Measurements from ENCODE around the gene GOLGA6D.
"Not testable (repeated sequence)": the region's sequence is repeated elsewhere in the genome, so short reads cannot be mapped to it uniquely, and the experiment has no call there.

Gene GOLGA6D

DNA sequence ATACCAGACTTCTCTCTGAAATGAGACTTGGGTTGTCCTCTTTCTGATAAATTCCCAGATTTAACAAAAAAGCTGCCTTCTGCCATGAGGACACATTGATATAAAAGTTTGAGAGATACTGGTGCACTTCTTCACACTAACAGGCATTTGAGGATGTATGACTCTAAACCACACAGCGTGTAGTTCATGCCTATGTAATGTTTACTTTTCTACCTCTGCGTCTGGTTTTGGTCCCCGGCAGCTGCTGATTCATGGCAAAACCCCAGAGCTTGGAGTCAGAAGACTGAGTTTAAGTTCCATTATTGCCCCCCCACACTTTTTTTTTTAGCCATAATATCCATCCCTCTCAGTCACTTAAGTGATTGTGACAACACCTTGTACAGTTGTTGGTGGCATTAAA is 1.5 kb downstream of the GOLGA6D start:
- DNase-seq: not testable (repeated sequence)

DNA sequence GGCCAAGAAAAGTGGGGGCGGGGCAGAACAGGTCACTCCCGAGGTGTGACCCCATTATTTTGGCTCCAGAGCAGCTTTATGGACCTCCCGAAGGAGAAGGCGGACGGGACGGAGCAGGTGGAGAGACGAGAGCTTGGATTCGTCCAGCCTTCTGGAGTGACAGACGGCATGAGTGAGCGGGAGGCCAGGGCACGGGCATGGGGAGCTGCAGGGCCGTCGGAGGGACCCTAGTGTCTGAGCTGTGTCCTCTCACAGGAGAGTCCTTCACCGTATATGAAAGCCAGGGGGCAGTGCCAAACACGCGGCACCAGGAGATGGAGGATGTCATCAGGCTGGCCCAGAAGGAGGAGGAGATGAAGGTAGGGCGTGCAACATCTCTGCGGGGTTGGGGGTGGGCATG is 11.0 kb downstream of the GOLGA6D start:
- not testable (repeated sequence) for DNase-seq

DNA sequence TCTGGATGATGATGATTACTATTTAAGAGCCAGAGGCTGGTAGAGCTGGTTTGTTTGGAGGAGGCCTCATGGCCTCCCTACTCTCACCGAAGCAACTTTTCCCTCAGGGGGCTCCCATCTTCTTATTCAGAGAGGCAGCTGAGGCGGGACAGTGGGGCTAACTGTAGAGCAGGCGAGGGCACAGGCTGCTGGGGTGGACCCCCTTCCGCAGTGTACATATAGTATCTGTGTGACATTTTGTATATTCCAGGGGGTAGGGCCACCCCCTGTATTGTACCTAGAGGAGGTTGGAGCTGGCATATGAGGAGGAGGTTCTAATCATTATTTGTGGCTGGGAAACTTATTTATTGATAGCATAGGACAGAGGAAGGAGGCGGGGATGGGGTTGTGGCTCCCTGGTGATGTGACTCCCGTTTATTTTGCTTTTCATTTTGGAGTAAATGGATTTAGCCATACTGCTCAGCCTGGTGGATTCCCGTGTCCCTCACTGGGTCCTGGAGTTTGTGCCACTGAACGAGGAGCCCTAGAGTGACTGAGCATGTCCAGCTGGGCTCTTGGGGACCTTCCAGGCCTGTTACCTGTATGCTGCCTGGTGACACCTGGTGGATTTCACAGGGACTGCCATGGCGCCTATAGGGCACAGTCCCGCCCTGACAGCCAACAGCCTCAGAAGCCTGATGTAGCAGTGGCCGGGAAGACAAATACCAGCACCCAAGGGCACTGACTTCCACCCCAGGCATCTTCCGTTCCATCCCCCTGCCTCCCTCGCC is 16.1 kb downstream of the GOLGA6D start:
- DNase-seq: not testable (repeated sequence)

DNA sequence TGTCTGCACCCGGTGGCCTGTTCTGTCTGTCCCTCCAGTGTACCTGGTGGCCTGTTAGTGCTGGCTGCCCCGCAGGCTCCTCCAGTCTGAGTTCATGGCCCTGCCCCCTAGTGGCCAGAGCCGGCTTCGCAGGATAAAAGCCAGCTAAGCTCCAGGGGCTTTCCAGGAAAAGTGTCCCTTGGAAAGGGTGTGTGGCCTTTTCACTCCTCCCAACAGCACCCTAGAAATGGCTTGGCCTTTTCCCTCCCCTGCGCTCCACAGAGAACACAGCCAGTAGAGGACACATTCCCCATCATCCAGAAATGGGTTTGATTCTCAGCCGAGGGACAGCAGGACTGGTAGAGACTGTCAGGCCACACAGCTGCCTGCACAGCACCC is 16.7 kb downstream of the GOLGA6D start:
- not testable (repeated sequence) for DNase-seq

DNA sequence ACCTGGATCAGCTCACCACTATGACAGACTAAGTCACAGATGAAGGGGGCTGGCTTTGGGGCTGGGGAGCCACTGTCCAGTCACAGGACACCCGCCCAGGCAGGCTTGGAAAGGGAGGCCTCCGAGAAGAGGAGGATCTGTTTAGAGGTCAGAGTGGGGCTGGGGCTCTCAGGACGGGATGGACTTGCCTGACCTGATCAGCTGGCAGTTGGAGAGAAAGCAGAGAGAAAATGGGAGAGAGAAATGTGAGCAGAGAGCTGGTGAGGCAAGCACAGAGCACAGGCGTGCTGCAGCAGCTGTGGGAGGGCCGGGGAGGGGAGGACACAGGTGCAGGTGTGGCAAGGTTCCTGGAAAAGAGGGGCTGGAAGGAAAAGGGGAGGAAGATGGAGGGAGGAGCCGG is 17.4 kb downstream of the GOLGA6D start:
- not testable (repeated sequence) for DNase-seq

DNA sequence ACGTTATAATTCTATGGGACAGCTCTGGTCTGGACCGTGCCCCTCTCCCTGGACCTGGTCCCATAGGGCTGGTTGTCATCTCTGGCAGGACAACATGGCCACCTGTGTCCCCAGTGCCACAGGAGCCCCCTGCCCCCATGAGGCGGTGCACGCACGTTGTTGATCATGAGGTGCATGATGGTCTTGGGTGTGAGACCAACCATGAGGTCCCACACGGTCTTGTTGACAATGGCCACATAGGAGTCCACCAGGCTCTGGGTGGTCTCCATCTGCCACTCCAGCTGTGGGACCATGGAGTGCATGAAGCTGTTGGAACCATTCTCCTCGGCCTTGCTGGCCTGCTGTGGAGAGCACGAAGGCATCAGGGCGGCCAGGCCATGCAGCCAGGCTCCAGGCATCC is 19.7 kb downstream of the GOLGA6D start:
- DNase-seq: no peak

DNA sequence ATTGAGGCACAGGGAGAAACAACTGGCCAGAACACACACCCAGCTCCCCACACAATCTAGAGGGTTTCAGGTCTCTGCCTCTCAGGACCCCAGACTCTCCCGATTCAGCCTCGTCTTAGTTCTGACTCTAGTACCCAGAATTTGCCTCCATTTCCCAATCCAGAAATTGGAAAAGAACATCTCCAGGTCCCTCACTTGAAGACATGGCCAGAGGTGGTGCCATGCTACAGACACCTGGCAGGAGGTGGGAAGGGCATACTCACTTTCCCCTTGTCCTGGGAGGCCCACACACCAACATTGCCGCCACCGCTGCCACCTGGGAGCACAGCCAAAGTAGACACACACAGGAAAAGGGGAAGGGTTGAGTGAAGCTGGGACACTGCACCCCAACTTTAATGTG is 20.1 kb downstream of the GOLGA6D start:
- DNase-seq: not testable (repeated sequence)

DNA sequence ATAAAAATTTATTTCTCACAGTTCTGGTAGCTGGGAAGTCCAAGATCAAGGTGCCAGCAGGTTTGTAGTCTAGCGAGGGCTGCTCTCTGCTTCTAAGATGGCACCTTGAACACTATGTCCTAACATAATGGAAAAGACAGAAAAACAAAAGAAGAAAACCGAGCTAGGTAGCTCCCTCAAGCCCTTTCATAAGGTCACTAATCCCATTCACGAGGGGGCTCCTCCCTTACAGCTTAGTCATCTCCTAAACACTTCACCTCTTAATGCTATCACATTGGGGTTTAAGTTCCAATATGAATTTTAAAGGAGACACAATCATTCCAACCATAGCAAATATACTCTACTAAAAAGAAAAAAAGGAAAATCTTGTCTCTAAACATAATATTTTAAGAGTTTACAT is 23.6 kb downstream of the GOLGA6D start:
- no peak for DNase-seq

DNA sequence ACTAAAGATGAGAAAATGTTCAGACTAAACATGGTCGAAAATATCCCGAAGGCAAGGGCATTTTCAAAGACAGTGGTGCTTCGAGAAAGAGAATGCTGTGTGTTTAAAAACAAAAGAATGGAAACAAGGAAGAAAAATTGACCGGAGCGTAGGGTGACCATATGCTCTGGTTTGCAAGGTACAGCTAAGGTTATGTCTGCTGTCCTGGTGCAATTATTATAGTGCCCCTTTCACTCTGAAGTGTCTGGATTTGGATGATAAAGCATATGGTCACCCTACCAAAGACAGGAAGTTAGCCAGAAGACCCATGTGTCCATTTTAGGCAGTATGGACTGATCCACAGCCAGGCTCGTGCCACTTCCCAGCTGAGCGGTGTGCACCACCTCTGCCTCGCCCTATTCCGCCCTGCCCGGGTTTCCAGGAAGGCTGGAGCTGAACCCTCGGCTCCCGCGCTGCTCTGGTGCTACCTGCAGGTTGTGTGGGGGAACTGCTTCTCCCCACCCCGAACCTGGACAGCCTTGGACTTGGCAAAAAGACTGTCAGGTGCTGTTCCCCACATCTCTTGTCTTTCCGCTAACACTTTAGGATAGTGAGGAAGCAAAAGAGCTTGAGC is 25.2 kb downstream of the GOLGA6D start:
- DNase-seq: peak; percentile 41 to 91

DNA sequence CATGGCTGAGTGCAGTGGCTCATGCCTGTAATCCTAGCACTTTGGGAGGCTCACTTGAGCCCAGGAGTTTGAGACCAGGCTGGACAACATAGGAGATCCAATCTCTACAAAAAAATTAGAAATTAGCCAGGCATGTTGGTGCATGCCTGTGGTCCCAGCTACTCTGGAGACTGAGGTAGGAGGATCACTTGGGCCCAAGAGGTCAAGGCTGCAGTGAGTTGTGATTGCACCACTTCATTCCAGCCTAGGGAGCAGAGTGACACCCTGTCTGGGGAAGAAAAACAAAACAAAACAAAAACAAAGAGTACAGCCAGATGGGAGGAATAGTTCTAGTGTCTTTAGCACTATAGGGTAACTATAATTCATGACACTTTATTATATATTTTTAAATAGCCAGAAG is 27.1 kb downstream of the GOLGA6D start:
- no peak for DNase-seq

DNA sequence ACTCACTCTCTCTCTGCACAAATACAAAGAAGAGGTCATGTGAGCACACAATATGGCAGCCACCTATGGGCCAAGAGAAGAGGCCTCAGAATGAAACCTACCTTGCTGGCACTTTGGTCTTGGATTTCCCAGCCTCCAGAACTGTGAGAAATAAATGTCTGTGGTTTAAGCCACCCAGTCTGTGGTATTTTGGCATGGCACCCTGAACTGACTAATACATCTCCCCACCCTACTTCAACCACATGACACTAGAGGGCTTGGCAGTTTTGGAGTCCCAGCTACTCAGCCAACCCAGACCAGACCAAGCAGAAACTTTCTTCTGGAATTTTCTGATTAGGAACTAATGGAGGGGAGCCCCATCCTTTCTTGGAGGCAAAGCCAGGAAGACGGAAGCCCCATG is 29.9 kb downstream of the GOLGA6D start:
- DNase-seq: not testable (repeated sequence)

DNA sequence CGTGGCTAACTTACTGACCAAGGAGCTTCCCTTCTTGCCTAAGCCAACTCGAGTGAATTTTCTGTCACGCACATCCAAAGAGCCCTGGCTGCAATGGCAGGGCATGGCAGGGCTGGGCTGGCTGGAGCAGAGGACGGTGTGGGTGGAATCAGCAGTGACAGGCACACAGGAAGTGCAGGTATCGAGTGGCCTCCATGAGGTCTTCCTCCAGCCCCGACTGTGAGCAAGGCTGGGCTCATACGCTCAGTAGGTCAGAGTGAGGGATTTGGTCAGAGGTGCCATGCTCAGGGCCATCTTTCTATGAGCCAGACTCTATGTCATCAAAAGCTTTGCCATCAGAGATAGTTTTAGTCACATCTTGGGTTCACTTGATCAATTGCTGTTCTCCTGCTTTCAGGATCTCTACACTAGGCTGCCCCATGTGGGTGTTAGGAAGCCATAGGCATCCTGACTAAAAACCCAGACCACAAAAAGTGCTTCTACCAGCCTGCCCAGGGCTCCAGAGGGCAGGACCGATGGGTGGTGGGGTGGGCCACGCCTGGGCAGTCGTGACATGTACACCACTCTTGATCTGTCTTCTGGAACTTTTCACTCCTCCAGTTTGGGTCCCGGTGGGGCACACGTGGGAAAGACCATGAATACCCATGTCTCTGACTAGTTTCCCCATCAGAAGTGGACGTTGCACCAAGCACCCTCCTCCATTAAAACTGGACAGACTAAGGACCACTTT is 30.6 kb downstream of the GOLGA6D start:
- DNase-seq: no peak

DNA sequence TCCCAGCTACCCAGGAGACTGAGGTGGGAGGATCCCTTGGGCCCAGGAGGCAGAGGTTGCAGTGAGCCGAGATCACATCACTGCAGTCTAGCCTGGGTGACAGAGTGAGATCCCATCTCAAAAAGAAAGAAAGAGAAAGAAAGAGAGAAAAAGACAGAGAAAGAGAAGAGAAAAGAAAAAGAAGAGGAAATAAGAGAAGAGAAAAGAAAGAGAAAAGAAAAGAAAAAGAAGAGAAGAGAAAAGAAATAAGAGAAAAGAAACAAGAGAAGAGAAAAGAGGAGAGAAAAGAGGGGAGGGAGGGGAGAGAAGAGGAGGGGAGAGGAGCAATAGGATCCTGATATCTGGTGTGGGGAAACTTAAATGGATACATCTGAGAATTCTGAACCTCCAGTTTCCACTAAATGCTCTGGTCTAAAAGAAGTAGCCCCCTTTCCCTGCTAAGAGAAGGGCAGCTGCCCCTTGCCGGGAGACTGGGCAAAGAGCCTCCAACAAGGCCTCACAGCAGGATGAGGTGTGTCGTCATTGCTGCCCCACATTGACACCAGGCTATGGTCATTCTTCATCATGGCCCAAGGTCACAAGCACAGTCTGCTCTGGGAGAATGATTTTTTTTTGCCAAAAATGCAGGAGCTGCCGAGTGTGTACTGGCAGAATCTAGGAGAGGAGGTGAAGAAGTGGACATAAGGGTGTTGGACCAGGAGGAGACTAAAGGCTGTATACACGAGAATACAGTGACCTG is 32.1 kb downstream of the GOLGA6D start:
- DNase-seq: no peak

DNA sequence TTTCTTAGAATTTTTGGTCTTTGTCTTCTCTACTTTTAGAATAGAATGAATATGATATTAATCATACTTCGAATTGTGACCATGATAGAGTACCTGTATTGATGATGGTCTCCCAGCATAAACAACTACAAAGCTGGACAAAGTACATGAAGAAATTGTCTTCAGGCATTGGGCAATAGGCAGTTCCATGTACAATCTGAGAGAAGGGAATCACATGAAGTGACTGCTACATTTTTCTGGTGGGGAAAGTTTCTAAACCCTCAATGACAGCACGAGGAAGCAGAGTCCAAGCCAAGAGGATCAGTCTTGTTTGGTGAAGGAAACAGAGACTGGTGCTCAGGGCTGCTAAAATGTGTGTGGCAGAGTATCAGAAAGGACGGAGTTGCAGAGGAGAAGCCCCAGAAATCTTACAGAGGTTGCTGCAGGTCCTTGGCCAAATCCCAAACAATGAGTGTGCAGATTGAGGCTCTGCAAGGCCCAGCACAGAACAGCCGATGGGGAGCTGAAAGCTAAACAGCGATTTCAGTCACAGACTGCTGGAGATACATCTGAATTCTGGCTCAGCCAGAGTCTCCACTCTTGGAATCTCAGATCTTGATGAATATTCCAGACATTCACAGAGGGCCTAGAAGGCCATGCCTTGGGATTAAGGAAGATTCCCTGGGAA is 36.7 kb downstream of the GOLGA6D start:
- DNase-seq: not testable (repeated sequence)

DNA sequence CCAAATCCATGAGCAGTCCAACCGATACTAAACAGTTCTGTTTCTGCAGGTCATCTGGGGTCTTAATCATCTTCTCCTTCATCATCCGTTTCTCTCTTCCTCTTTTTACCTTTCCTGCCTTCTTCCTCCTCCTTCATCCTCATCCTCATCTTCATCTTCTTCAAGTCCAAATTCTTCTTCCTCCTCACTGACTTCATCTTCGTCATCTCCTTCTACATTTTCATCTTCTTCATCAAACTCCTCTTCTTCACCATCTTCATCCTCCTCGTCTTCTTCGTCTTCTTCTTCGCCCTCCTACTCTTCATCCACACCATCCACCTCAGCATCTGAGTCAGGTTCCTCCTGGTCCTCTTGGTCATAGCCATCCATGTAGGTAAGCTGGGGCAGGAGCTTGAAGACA is 39.1 kb downstream of the GOLGA6D start:
- no peak for DNase-seq

DNA sequence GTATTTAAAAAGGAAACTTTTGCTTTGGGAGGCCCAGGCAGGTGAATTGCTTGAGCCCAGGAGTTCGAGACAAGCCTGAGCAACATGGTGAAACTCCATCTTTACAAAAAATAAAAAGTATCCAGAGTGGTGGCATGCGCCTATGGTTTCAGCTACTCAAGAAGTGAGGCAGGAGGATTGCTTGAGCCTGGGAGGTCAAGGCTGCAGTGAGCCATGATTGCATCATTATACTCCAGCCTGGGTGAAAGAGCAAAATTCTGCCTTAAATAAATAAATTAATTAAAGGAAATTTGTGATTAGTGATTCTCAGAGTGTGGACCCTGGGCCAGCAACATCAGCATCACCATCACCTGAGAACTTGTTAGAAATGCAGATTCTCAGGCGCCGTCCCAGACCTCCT is 43.3 kb downstream of the GOLGA6D start:
- no peak for DNase-seq

DNA sequence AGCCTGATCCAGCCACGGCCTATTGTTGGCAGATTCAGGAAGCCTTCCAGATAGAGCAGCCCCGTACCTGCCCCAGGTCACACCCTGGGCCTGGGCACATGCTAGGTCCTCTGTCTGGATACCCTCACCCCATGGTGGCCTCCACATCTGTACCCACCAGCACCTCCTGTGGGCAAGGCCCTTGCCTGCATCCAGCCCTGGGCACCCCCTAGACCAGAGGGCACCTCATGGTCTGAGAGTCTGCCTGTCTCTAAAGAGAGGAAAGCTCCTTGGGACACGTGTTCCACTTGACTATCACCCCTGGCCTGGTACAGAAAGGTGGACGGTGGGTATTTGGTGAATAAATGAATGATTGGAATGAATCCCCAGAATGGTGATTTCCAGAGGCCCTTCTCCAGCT is 44.4 kb downstream of the GOLGA6D start:
- DNase-seq: no peak

DNA sequence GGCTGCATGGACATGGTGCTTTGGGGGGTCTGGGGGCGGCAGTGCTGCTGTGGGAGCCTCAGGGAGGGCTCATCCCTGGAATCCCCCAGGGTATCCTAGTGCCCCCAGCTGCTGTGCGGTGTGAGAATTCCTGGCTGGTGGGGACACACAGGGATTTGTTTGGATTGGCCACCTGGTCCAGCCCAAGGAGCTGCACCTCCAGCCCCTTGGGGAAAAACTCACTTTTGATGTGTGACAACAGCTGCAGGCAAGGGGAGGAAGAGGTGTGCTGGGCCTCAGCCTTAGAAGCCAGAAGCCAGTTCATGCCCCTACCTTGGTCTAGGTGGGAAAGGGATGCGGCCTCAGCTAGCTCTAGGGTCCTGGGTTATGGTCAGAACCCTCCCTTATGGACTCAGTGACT is 44.9 kb downstream of the GOLGA6D start:
- DNase-seq: no peak

DNA sequence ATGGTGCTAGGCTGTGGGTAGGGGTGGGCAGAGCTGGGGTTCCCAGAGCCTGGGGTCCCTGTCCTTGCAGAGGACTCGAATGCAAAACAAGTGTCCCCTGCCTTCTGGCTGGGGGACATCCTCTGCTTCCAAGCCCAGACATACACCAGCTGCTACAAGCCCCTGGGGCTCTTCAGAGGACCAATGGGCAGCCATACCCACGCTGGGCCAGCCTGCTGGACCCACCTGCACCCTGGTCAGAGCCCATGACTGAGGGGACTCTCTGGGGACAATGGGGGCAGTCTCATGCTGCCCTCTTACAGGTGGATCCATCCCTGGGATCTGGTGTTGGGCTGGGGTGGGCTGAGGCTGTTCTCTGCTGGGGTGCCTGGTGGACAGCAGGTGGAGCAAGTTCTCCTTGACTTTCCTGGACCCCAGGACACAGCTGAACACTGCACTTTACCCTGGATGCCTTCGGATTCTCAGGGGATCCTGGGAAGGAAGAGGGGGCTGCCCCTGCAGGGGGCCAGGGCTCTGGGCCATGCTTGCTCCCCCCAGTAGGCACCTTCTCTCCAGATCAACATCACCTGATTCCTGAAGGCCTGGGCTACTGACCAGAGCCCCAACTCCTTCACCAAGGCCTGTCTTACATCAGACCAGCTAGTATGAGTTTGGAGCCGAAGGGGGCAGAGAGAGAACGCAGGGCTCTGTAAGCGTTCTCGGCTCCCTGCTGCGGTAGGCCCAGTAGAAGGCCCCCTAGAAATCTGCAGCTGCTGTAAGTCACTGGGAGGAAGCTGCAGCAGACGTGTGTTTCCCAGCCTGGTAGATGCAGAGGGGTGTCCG is 46.1 kb downstream of the GOLGA6D start:
- no peak for DNase-seq

DNA sequence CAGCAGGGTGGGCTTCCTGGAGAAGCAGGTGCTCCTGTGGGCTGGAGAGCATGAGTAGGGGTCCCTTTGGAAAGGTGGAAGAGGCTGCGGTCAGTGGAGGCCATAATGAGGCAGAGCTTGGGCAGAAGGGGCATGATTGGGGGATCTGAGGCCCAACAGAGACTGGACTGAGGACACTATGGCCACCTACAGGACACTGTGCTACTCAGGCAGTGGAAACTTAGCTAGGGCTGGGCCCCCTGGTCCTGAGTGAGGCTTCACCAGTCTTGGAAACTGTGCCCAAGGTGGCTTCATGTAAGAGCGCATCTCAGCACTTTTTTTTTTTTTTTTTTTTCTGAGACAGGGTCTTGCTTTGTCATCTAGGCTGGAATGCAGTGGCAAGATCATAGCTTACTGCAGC is 46.9 kb downstream of the GOLGA6D start:
- DNase-seq: no peak

DNA sequence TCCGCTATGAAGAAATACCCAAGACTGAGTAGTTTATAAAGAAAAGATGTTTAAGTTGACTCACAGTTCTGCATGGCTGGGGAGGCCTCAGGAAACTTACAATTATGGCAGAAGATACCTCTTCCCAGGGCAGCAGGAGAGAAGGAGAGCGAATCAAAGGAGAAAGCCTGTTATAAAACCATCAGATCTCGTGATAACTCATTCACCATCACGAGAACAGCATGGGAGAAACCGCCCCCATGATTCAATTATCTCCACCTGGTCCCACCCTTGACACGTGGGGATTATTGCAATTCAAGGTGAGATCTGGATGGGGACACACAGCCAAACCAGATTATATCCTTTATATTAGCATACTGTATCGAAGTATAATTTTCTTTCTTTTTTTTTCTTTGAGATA is 49.5 kb downstream of the GOLGA6D start:
- DNase-seq: not testable (repeated sequence)
